MM.1S (cell line): ENCODE results near the gene SYNE1.

Source experiments
- DNase-seq: peaks from one replicate; pipeline ENCODE4 v3.0.0-alpha.2; 2015
- H2AFZ ChIP-seq: fragments of 300-600 bp; sonication (generic); 2 replicates; pipeline ENCODE4 v1.6.0; 2016; ENCODE audit warnings: antibody characterized with exemption, low read length
- H3F3A ChIP-seq: fragments of 300-600 bp; sonication (generic); 2 replicates; pipeline ENCODE4 v1.6.1; 2016; ENCODE audit warnings: mild to moderate bottlenecking, antibody characterized with exemption, low read length, moderate library complexity, mixed read lengths; ENCODE audit not compliant: insufficient read depth
- H3K27ac ChIP-seq: fragments of 300-600 bp; sonication (generic); 2 replicates; pipeline ENCODE4 v1.5.1; 2016; ENCODE audit warnings: mild to moderate bottlenecking, low read length
- H3K27me3 ChIP-seq: fragments of 300-600 bp; sonication (generic); replicated peaks from 2 replicates; pipeline ENCODE4 v1.6.0; 2016; ENCODE audit warnings: low read length; ENCODE audit not compliant: insufficient read depth
- H3K36me3 ChIP-seq: fragments of 300-600 bp; sonication (generic); replicated peaks from 2 replicates; pipeline ENCODE4 v1.6.1; 2016; ENCODE audit warnings: mild to moderate bottlenecking, low read length, mixed read lengths; ENCODE audit not compliant: insufficient read depth
- H3K4me1 ChIP-seq: fragments of 300-600 bp; sonication (generic); 2 replicates; pipeline ENCODE4 v1.6.1; 2016; ENCODE audit warnings: low read length, mixed read lengths
- H3K4me2 ChIP-seq: fragments of 300-600 bp; sonication (generic); 2 replicates; pipeline ENCODE4 v1.6.0; 2016; ENCODE audit warnings: low read depth, low read length
- H3K4me3 ChIP-seq: fragments of 300-600 bp; sonication (generic); 2 replicates; pipeline ENCODE4 v1.5.1; 2016; ENCODE audit warnings: low read length, mixed read lengths
- H3K79me2 ChIP-seq: fragments of 300-600 bp; sonication (generic); 2 replicates; pipeline ENCODE4 v1.6.1; 2016; ENCODE audit warnings: mixed run types, low read length, mixed read lengths
- H3K9ac ChIP-seq: fragments of 300-600 bp; sonication (generic); 2 replicates; pipeline ENCODE4 v1.6.1; 2016; ENCODE audit warnings: low read length, mixed read lengths
- H3K9me2 ChIP-seq: fragments of 300-600 bp; sonication (generic); replicated peaks from 2 replicates; pipeline ENCODE4 v1.6.1; 2016; ENCODE audit warnings: mild to moderate bottlenecking, low read length, mixed read lengths; ENCODE audit not compliant: insufficient read depth
- H3K9me3 ChIP-seq: fragments of 300-600 bp; sonication (generic); replicated peaks from 2 replicates; pipeline ENCODE4 v1.6.1; 2016; ENCODE audit warnings: mild to moderate bottlenecking, low read length, mixed read lengths; ENCODE audit not compliant: insufficient read depth
- H4K20me1 ChIP-seq: fragments of 300-600 bp; sonication (generic); 2 replicates; pipeline ENCODE4 v1.6.1; 2016; ENCODE audit warnings: mild to moderate bottlenecking, low read length, moderate library complexity, mixed read lengths; ENCODE audit not compliant: insufficient read depth
- EZH2 ChIP-seq: fragments of 300-600 bp; sonication (generic); optimal IDR thresholded peaks from 2 replicates; pipeline ENCODE3; 2017; ENCODE audit warnings: low read depth, mild to moderate bottlenecking, antibody characterized with exemption, low read length, mixed read lengths
- EZH2phosphoT487 ChIP-seq: fragments of 300-600 bp; sonication (generic); IDR thresholded peaks from 2 replicates; pipeline ENCODE4 v1.6.1; 2018; ENCODE audit warnings: antibody characterized with exemption, low read length
- TF ChIP-seq, protein P1 (sequence below): fragments of 300-600 bp; sonication (generic); IDR thresholded peaks from 2 replicates; pipeline ENCODE4 v1.5.1; 2016; ENCODE audit warnings: antibody characterized with exemption, low read length, mixed read lengths

SYNE1 gene

DNA sequence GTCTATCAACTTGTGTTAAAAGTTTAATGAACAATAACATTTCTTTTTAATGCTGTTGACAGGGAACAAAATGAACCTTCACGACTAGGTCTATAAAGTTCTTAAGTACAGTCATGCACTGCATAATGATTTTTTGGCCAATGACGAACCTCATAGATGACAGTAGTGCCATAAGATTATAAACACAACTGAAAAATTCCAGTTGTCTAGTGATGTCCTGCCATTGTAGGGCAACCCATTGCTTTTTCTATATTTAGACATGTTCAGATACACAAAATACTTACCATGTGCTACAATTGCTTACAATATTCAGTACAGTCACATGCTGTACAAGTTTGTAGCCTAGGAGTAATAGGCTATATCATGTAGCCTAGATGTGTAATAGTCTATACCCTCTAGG, 93.6 kb downstream of the SYNE1 start:
- no peaks in the 10 kb centered on the region for H3K27me3 ChIP-seq
- no peaks in the 10 kb centered on the region for H4K20me1 ChIP-seq
- no peak overlapping the region for H3K9ac ChIP-seq
- H3K9me2 ChIP-seq, result no peaks in the 10 kb centered on the region
- H3K4me3 ChIP-seq, result no peak overlapping the region
- no peaks in the 10 kb centered on the region for H3K36me3 ChIP-seq
- H3K27ac ChIP-seq, result no peak overlapping the region
- H3K4me1 ChIP-seq, result no peaks in the 10 kb centered on the region
- no peaks in the 10 kb centered on the region for H3K79me2 ChIP-seq
- no peaks in the 10 kb centered on the region for H3F3A ChIP-seq
- TF ChIP-seq EZH2 (no peak), EZH2phosphoT487 (no peak)
- TF ChIP-seq, protein P1, sequence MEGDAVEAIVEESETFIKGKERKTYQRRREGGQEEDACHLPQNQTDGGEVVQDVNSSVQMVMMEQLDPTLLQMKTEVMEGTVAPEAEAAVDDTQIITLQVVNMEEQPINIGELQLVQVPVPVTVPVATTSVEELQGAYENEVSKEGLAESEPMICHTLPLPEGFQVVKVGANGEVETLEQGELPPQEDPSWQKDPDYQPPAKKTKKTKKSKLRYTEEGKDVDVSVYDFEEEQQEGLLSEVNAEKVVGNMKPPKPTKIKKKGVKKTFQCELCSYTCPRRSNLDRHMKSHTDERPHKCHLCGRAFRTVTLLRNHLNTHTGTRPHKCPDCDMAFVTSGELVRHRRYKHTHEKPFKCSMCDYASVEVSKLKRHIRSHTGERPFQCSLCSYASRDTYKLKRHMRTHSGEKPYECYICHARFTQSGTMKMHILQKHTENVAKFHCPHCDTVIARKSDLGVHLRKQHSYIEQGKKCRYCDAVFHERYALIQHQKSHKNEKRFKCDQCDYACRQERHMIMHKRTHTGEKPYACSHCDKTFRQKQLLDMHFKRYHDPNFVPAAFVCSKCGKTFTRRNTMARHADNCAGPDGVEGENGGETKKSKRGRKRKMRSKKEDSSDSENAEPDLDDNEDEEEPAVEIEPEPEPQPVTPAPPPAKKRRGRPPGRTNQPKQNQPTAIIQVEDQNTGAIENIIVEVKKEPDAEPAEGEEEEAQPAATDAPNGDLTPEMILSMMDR, result no peak
- no peak overlapping the region for H2AFZ ChIP-seq
- DNase-seq, result no peak
- H3K4me2 ChIP-seq, result no peak overlapping the region
- H3K9me3 ChIP-seq, result no peaks in the 10 kb centered on the region

- Histone ChIP-seq H3K4me3 (no peak overlapping the region), H3K9me3 (no peaks in the 10 kb centered on the region), H3K79me2 (no peaks in the 10 kb centered on the region), H3K27ac (no peak overlapping the region), H3K36me3 (no peaks in the 10 kb centered on the region), H3K4me2 (no peak overlapping the region), H3K9me2 (no peaks in the 10 kb centered on the region), H3K4me1 (no peaks in the 10 kb centered on the region), H3K9ac (no peak overlapping the region), H3K27me3 (no peaks in the 10 kb centered on the region), H3F3A (no peaks in the 10 kb centered on the region), H4K20me1 (no peaks in the 10 kb centered on the region), H2AFZ (no peak overlapping the region)
- no peak for TF ChIP-seq EZH2
- TF ChIP-seq, protein P1, result no peak
- TF ChIP-seq EZH2phosphoT487, result no peak
- DNase-seq, result no peak
Observed at GRCh38 chr6:152540381-152540780, 96.8 kb downstream of the SYNE1 start.

DNA sequence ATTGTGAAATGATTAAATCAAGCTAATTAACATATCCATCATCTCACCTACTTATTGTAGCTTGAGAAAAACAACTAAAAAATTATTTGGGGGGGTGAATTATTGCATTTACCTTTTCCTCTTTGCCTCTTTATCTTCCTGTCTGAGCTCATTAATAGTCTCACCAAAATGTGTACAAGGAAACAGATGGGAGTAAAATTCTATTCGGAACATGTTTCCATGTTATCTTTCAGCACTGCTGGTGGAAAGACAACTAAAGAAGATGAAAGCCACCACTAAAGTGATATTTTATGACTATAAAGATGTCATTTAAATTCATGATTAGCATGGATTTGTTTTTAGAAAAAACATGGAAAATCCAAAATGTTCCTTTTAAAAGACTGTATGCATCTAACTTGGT, 102.6 kb downstream of the SYNE1 start:
- no peaks in the 10 kb centered on the region for H3K9me3 ChIP-seq
- no peaks in the 10 kb centered on the region for H3F3A ChIP-seq
- no peak overlapping the region for H3K4me2 ChIP-seq
- H3K79me2 ChIP-seq, result no peaks in the 10 kb centered on the region
- no peak overlapping the region for H3K9ac ChIP-seq
- H3K9me2 ChIP-seq, result no peaks in the 10 kb centered on the region
- no peak overlapping the region for H3K27ac ChIP-seq
- DNase-seq, result no peak
- H3K36me3 ChIP-seq, result no peaks in the 10 kb centered on the region
- no peak overlapping the region for H2AFZ ChIP-seq
- no peaks in the 10 kb centered on the region for H3K4me1 ChIP-seq
- TF ChIP-seq, protein P1, result no peak
- TF ChIP-seq EZH2 (no peak), EZH2phosphoT487 (no peak)
- no peaks in the 10 kb centered on the region for H3K27me3 ChIP-seq
- no peak overlapping the region for H3K4me3 ChIP-seq
- no peaks in the 10 kb centered on the region for H4K20me1 ChIP-seq
